CD4-positive, alpha-beta T cell treated with Interleukin-15 for 4 hours (primary cell): Measurements from ENCODE around the gene PDZD2.

Experiments used
- DNase-seq: peaks from one replicate; pipeline ENCODE4 v3.0.0-alpha.2; 2020; ENCODE audit warnings: low spot score

PDZD2 gene

DNA sequence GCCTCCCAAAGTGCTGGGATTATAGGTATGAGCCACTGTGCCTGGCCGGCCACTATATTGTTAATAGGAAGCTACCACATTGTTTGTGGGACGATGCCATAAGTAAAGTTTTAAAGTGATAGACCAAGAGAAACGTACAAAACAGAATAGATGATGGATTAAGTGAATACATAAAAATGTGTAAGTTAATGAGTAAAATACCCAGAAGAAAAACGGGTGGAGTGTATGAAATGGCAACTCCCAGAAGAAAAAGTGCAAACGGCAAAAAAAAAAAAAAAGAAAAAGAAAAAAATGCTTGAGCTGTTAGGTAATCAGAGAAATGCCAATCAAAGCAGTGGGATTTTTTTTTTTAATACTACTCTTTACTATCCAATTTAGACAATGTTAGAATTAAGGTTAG lies 246.0 kb downstream of the PDZD2 start:
- DNase-seq, result no peak

DNA sequence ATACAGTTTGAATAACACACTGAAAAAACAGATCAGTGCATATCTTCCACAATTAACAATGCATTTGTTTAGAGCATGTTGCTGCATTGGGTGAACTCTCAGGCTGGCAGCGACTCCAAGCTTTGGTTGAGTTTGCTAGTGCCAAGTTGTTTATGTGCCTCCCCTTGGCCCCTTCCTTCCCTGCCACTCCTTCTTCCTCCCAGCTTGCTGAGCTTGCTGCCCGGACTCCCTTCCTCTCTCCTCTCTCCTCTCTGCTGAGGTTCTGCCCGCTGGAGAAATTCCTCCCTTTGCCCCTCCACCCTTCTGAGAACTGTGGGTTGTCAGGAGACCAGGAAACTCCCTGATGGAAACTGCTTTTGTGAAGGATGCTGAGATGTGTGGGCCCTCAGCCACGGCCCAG lies 247.3 kb downstream of the PDZD2 start:
- no peak for DNase-seq

DNA sequence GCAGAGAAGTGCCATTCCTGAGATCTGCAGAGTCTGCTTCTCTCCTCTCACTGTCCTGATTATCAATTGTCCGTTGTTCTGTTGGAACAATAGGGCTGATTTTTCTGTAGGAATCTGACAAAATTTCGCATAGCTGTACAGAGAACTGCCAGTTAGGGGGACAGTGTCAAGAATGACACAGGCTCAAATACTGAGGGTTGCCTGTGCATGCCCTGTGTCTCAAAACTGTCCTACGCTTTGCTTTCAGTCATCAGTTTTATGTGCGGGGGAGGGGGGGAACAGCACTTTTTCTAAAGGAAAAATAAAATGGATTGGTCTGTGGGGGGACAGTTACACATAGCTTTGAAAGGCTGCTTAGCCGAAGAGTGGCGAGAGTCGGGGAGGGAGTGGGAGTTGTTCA lies 248.6 kb downstream of the PDZD2 start:
- DNase-seq, result no peak

DNA sequence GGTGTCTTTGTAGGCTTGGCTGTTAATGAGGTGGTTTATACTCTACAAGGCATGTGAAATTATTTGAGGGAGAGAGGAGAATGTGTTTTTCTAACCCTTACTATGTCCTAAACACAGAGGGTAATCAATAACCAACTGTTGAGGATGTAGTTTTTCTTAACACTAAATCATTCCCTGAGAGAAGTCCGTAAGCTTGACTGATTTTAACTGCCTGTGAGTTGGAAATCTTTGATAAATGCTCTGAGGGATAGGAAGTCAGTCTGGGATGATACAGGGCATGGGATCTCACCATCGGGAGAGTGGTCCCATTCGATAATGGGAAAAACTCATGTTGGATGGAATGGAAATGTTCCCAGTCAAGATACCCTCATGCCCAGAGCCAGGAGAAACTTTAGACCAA lies 249.6 kb downstream of the PDZD2 start:
- DNase-seq, result no peak

DNA sequence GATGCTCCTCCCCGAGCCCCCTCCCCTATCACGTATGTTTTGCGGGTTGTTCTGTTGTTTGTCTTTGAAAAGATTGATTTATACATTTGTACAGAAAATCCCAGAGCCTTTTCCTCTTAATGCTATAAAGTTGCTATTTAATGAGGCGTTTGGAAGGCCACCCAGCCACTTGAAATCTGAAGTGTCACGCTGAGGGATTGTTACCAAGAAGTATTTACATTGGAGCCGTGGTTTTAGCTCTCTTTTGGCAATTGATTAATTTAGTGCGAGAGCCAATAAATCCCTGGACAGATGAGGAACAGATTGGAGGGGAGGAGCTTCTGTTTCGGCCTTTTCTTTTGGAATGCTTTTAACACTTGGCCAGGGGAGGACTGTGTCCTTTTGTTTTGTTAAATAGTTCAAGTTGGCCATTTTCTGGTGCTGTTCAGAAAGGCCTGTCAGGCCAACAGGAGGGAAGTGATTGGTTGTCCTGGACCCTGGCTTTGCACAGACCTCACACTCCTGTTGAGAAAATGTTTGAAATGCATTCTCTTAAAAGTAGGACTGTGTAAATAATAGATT lies 250.2 kb downstream of the PDZD2 start:
- no peak for DNase-seq

DNA sequence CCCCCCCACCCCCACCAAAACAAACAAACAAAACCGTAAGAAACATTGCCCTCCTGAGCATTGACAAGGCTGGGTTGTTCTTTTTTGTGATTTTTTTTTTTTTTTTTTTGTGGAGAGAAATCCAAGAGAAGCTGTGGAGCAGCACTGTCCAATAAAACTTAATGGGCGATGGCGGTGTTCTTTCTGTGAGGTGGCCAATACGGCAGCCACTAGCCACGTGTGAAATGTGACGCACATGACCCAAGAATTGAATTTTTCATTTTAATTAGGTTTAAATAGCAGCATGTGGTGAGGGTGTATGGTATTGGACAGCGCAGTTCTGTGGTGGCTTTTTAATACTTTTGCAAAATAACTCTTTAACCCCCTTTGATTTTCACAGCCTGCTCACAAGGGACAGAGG lies 251.1 kb downstream of the PDZD2 start:
- DNase-seq, result no peak

DNA sequence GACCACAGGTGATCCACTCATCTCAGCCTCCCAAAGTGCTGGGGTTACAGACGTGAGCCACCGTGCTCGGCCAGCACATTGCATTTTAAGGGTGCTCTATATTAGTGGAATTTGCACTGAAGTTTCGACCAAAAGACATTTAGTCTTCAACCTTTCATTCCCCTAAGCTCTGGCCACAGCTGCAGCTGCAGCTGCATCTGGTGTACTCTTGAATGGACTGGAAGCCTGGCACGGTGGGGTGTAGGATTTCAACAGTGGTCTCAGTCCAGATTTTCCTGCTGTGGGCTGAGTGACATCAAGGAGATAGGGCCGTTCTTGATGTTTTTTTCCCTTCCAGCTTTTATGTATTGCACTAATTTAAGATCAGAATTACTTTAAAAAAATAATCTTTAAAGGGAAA lies 255.2 kb downstream of the PDZD2 start:
- no peak for DNase-seq

DNA sequence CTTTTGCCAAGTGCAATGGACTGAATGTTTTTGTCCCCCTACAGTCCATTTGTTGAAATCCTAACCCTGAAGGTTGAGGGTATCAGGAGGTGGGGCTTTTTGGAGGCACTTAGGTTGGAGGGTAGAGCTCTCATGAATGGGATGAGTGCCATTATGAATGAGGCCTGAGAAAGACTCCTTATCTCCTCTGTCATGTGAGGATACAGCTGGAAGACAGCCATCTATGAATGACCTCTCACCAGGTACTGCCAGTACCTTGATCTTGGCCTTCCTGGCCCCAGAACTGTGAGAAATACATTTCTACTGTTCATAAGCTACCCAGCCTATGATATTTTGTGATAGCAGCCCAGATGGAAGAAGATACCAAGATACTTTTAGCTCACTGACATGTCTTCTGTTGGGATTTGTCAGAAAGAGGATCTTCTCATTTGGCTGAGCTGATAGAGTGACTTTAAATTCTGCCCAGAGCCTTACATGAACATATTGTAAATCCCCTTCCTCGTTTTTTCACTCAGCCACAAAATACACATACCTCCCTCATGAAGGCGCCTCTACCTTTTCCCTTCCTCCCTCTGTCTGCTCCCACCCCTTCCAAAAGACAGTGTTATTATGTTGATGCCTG lies 256.4 kb downstream of the PDZD2 start:
- DNase-seq, result no peak

DNA sequence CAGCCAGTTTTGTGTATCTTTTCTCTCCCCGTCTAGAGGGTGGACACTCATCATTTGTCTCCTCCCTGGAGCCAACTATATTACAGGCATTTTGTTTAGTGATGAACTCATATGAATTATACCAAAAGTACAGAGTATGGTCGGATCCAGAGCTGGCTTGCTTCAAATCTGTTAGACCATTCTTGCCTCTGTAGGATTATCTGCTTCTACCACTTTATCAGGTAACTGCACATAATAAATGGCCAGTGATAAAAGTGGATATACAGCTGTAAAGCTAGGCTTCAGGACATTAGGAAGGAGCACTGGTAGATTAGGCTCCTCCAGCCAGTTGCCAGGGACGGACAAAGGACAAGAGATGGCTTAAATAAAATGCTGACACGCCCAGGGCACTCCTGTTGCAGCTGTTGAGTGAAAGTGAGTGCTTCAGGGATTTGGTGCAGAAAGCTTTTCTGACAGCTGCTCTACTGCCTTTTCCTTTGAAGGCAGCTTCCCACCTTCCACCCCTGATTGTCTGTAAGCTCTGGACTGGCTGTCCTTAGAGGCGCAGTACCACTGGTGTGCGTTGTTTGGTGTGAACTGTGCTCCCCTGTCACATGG lies 259.2 kb downstream of the PDZD2 start:
- no peak for DNase-seq

DNA sequence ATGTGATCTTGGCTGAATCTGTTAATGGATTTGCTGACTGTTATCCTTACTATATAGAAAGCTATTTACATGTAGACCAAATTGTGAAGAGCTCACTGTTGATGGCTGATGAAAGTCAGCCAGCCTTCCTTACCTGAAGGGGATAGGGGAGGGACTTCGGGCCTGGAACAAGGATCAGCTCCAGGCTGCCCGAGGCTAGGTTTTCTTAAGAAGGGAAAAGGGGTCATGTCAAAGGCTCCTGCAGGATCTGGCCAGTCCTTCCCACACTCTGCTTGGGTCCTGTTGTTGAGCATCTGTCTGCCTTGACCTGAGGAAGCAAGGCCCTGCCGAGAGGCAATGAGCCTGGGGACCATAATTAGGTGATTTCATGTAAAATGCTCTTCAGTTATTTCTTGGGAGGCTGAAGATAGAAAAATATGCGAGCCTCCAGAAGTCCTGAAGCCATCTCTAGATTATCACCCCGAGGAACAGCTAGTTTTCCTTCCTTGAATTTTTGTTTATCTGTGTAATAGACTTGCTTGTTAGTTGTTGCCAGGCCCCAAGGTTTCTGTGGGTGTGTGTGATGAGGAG lies 261.4 kb downstream of the PDZD2 start:
- DNase-seq, result no peak

DNA sequence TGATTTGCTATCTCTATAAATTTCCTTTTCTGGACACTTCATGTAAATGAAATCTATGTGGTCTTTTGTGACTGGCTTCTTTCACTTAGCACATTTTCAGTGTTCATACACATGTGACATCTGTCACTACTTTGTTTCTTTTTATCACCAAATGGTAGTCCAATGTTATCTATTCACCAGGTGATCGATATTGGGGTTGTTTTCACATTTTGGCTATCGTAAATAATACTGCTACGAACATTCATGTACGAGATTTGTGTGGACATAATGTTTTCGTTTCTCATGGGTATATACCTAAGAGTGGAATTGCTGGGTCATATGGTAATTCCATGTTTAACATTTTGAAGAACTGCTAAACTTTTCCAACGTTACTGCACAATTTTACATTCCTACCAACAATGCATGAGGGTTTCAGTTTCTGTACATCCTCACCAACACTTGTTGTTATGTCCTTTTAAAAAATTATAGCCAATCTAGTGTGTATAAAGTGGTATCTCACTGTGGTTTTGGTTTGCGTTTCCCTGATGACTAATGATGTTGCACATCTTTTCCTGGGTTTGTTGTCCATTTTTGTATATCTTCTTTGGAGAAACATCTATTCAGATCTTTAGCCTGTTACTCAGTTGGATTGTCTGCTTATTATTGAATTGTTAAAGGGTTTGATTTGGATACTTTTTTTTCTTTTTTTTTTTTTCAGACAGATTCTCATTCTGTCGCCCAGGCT lies 263.0 kb downstream of the PDZD2 start:
- DNase-seq, result no peak

DNA sequence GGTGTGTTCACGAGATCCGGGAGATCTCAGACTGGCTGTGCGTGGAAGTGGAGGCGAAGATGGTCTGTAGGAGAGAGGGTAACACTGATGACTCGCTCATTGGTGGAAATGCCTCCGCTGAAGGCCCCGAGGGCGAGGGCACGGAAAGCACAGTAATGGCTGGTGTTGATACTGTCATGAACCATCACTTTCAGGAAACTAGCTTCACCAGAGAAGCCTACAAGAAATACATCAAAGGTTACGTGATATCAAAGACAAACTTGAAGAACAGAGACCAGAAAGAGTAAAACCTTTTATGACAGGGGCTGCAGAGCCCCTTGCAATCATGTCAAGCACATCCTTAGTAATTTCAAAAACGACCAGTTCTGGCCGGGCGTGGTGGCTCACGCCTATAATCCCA lies 269.5 kb downstream of the PDZD2 start:
- no peak for DNase-seq

DNA sequence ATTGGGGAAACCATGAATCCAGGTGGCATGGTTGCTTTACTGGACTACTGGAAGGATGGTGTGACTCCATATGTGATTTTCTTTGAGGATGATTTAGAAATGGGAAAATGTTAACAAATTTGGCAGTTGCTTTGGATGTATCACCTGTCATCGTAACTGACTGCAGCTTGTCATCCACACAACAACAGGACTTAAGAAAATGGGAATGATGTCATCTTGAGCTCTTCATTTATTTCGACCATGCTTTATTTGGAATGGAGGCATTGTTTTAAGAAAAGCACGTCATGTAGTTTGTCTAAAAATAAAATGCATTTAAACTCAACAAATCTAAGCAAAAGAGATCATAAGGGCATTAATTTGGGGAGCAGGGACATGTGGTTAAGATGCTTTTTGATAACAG lies 270.1 kb downstream of the PDZD2 start:
- no peak for DNase-seq

DNA sequence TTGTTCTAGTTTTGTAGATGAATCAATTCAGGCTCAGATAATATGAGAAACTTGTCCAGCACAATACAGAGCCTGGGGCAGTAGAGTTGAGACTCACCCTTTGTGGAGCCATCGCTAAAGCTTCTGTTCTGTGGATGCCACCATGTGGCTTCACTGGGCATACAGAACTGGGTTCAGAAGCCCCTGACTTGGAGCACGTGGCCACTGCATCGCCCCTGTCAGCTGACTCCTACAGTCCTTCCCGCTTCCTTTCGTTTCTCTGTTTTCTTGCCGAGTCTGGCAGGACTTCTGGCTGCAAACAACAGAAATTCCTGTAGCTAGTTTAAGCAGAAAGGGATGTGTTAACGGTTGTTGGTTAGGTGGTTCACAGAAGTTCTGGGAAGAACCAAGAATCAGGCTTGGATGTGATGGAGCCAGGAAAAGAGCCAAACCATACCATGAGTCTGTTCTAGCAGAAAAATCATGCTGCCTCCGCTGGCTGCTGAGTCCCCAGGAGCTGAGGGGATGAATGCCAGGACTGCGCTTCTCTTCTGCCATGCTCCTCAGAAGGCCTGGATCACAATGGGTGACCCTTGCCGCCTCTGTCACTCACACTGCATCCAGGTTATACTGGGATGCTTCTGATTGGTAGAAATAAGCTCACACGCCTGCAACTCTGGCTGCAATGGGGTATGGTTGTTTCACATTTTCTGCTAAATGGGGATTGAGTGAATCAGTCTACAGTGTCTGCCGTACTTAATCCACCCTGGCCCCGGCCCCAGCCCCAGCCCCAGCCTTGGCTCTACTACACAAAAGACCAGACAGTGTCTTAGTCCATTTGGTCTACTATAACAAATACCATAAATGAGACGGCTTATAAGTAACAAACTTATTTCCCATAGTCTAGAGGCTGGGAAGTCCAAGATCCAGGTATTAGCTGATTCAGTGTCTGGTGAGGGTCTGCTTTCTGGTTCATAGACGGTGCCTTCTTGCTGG lies 272.6 kb downstream of the PDZD2 start:
- DNase-seq, result no peak

DNA sequence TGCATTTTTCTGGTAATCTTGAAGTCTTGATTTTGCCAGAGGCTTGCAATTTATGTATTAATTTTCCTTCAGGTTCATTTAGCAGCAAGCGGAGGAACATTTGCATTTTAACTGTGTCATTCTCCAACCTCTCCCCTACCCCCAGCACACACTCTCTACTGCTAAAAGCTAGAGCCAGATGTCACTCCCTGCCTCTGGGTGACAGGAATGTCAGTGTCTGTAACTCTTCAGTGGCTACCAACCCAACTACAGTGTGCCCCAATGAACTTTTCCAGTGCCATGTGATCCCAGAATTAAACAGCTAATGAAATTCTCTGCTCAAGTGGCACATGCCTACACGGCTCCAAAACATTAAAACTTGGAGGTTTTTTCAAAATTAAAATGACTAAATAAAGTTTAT lies 274.9 kb downstream of the PDZD2 start:
- no peak for DNase-seq

DNA sequence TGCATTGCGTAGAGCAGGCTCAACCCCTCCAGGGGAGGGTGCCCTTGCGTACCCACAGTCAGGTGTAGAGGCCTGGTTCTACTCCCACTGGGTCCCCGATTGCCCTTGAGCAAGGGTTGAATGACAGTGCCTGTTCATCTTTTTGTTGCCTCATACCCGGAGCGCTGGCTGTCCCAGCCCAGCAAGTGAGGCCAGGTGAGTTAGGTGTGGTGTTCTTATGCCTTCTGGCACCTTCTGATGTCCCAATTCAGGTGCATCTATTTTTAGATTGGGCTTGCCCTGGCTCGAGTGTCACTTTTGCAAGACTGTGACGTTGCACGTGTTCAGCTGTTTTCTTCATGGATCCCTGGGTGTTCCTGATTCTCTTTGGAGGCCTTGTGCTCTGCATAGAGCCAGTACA lies 277.4 kb downstream of the PDZD2 start:
- no peak for DNase-seq

DNA sequence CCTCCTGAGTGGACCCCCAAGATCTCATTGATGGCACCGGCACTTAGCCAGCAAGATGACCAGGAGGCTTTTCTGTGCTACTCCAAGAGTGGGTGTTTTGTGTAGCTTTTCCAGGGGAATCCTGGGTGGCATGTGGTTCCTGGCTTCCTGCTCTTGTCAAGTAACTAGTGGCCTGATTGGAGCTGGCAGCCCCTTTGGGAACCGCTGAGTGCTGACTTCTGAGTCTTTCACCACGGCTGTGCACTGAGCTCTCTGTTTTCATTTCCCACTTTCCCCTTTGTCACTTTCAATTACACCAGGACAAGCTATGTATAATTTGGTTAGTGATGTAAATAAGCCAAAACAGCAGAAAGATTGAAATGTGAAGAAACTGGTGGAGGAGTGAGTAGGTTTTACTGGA lies 279.8 kb downstream of the PDZD2 start:
- no peak for DNase-seq

DNA sequence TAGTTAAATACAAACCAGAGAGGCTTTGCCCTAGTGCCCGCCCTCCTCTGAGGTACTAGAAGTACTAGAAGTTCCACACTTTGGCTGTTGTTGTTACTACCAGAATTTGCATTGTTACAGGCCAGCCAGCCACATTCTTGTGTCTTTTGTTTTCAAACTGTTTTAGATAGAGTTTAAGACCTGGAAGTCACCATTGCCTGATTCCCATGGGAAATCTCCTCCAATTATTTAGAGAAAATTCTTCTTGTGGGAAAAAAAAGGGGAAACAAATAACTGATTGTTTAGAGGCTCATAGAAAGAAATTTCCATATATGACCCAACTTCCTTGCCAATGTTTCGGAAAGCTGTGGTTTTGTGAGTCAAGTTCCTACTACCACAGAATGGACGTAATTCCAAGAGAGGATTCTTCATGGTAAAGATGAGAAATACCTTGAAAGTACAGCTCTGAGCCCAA lies 282.9 kb downstream of the PDZD2 start:
- no peak for DNase-seq

DNA sequence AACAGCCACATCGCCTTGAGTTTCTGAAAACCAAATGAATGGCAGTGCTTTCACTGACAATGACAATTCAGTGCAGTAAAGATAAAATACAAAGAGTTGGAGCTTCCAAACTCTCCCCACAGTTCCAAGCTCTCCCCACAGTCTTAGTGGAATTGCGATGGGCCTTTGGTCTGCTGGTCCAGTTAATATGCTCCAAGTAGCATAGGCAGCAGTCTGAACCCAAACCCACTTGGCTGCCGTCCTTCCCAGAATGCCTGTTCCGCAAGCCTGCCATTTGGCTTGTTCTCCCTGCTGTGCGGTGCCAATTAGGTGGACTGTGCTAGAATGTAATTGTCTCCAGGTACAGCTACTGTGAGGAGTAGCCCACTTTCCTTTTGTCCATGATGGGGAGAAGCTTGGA lies 285.1 kb downstream of the PDZD2 start:
- DNase-seq, result no peak

DNA sequence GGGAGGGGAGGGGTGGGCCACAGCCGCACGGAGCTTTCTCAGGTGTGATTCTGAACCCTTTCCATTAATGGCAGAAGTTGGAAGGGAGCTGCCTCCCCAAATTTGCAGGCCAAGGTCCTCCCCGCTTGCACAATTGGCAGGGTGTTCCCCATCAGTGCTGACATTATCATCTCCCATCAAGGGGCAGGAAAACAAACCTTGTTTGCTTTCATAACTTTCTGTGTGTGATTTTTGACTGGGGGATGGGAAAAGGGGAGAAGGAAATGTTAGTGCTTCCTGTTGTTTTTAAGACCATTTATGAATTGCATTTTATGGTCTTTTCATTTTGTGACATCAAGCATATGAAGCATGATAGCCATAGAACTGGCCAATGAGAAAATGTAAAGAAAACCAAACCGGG lies 292.9 kb downstream of the PDZD2 start:
- DNase-seq, result no peak

DNA sequence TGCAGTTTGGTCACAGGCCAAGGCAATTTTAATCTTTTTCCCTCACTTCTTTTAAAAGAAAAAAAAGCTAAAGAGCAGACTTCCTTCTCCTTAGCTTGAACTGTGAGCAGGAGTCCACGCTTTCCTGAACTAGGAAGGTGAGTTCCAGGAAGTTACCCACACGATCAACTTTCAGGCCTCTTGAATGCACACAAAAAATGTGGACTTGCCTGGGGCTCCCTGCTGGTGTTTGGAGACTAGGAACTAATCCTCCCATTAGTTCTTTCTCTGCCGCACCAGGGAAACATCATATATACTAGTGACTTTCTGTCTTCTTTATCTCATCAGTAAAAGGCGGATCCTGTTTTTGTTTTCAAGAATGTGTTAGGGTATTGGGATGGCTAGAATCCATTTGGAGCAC lies 295.2 kb downstream of the PDZD2 start:
- DNase-seq, result no peak
